ENCODE measurements around the gene SLC12A3. TPM values are rescaled to one million over a fixed set of nuclear protein-coding genes. Genes with fewer than 3 reads are reported as not detected.

SLC12A3 gene
- total RNA-seq, 2 donors from 2014 or later, result not detected

- Histone ChIP-seq H3K36me3 (no peaks in the 10 kb centered on the region), H3K9me3 (no peaks in the 10 kb centered on the region), H3K4me1 (ENCODE audit: control insufficient read depth in 1 of 2, low read depth in 2 of 2) (peaks cover 19 to 25% of the 10 kb centered on the region in 2 donors), H3K27me3 (replicated peaks; ENCODE audit: insufficient read depth) (no peaks in the 10 kb centered on the region), H3K4me3 (no peak overlapping the region), H3K27ac (no peak overlapping the region)
- TF ChIP-seq CTCF (IDR thresholded peaks at IDR 0.05), result peak; percentile 7
- DNase-seq (ENCODE audit: low spot score) (no peak), ATAC-seq (ENCODE audit: insufficient number of reproducible peaks, low FRiP score, low read depth) (no peak)
These were observed 13.2 kb upstream of the SLC12A3 start for GRCh38 chr16:56851671-56852400.

- H3K4me3 ChIP-seq, result no peak overlapping the region
- TF ChIP-seq CTCF (IDR thresholded peaks at IDR 0.05), result no peak
- peaks cover 19 to 25% of the 10 kb centered on the region in 2 donors for H3K4me1 ChIP-seq (ENCODE audit: control insufficient read depth in 1 of 2, low read depth in 2 of 2)
- no peaks in the 10 kb centered on the region for H3K9me3 ChIP-seq
- ATAC-seq (ENCODE audit: insufficient number of reproducible peaks, low FRiP score, low read depth) (no peak), DNase-seq (ENCODE audit: low spot score) (no peak)
- no peaks in the 10 kb centered on the region for H3K27me3 ChIP-seq (replicated peaks; ENCODE audit: insufficient read depth)
- H3K36me3 ChIP-seq, result no peaks in the 10 kb centered on the region
- H3K27ac ChIP-seq, result no peak overlapping the region
These were observed 12.6 kb upstream of the SLC12A3 start for GRCh38 chr16:56852401-56852730.

GRCh38 chr16:56852968-56853367, 12.0 kb upstream of the SLC12A3 start:
- DNase-seq (ENCODE audit: low spot score) (no peak), ATAC-seq (ENCODE audit: insufficient number of reproducible peaks, low FRiP score, low read depth) (no peak)
- H3K27ac ChIP-seq, result no peak overlapping the region
- no peak for TF ChIP-seq CTCF (IDR thresholded peaks at IDR 0.05)
- H3K36me3 ChIP-seq, result no peaks in the 10 kb centered on the region
- peaks cover 16 to 19% of the 10 kb centered on the region in 2 donors for H3K4me1 ChIP-seq (ENCODE audit: control insufficient read depth in 1 of 2, low read depth in 2 of 2)
- H3K9me3 ChIP-seq, result no peaks in the 10 kb centered on the region
- H3K4me3 ChIP-seq, result no peak overlapping the region
- H3K27me3 ChIP-seq (replicated peaks; ENCODE audit: insufficient read depth), result no peaks in the 10 kb centered on the region

- Histone ChIP-seq H3K27me3 (replicated peaks; ENCODE audit: insufficient read depth) (no peaks in the 10 kb centered on the region), H3K4me1 (ENCODE audit: control insufficient read depth in 1 of 2, low read depth in 2 of 2) (no peaks in the 10 kb centered on the region), H3K4me3 (no peak overlapping the region), H3K9me3 (no peaks in the 10 kb centered on the region), H3K27ac (no peak overlapping the region), H3K36me3 (no peaks in the 10 kb centered on the region)
- TF ChIP-seq CTCF (IDR thresholded peaks at IDR 0.05), result no peak
- DNase-seq (ENCODE audit: low spot score) (no peak), ATAC-seq (ENCODE audit: insufficient number of reproducible peaks, low FRiP score, low read depth) (no peak)
These were observed 9.8 kb upstream of the SLC12A3 start for GRCh38 chr16:56855201-56855600.

- no peak for ATAC-seq (ENCODE audit: insufficient number of reproducible peaks, low FRiP score, low read depth)
- no peaks in the 10 kb centered on the region for H3K9me3 ChIP-seq
- H3K27me3 ChIP-seq (replicated peaks; ENCODE audit: insufficient read depth), result no peaks in the 10 kb centered on the region
- H3K36me3 ChIP-seq, result no peaks in the 10 kb centered on the region
- no peak for TF ChIP-seq CTCF (IDR thresholded peaks at IDR 0.05)
- no peak overlapping the region for H3K27ac ChIP-seq
- no peaks in the 10 kb centered on the region for H3K4me1 ChIP-seq (ENCODE audit: control insufficient read depth in 1 of 2, low read depth in 2 of 2)
- DNase-seq (ENCODE audit: low spot score), result no peak
- no peak overlapping the region for H3K4me3 ChIP-seq
These were observed 9.1 kb upstream of the SLC12A3 start for GRCh38 chr16:56855946-56856345.
